HT1080 (cell line): ENCODE data around the gene ANKRD33. TPM values are rescaled to one million over a fixed set of nuclear protein-coding genes. Genes with fewer than 3 reads are reported as not detected.

ENCODE experiments used
- total RNA-seq: library from RNA; depleted of rRNA; stranded (reverse); fragments of >200 nt; shearing (Covaris generic); gene quantifications from 2 replicates; pipeline ENCODE4 v1.2.3, GENCODE V29; 2014; rRNA removed

ANKRD33 gene
- total RNA-seq, 1 experiment from 2014 or later, result not detected

Other genes starting within 250 kb of the ANKRD33 start
- gene FIGNL2, start 39.4 kb upstream of the ANKRD33 start, total RNA-seq, result 0.10 and 0.33 TPM in 2 replicates
- 0.87 and 1.0 TPM in 2 replicates for gene ACVRL1, start 19.4 kb downstream of the ANKRD33 start, total RNA-seq
- gene ACVR1B, start 63.6 kb downstream of the ANKRD33 start, total RNA-seq, result 7.1 and 7.7 TPM in 2 replicates
- 0.39 and 1.5 TPM in 2 replicates for gene TAMALIN, start 118.8 kb downstream of the ANKRD33 start, total RNA-seq
- 0.88 and 1.2 TPM in 2 replicates for gene NR4A1, start 163.3 kb downstream of the ANKRD33 start, total RNA-seq
- gene ATG101, start 181.9 kb downstream of the ANKRD33 start, total RNA-seq, result 75.0 and 105 TPM in 2 replicates
- not detected in 2 replicates for gene SMIM41, start 191.6 kb downstream of the ANKRD33 start, total RNA-seq